Chondrocyte (in vitro differentiated cells): ENCODE results near the gene RTN4RL2. TPM values are rescaled to one million over a fixed set of nuclear protein-coding genes. Genes with fewer than 3 reads are reported as not detected.

Source experiments
- DNase-seq: peaks from one replicate; pipeline ENCODE4 v3.0.0; 2021; ENCODE audit warnings: mixed read lengths, low spot score
- H3K27ac Mint-ChIP-seq: one replicate; pipeline ENCODE4 v1.8.0; 2021; ENCODE audit warnings: mild to moderate bottlenecking, moderate library complexity, mixed read lengths; ENCODE audit not compliant: unreplicated experiment
- H3K27me3 Mint-ChIP-seq: 2 replicates; pipeline ENCODE4 v1.8.0; 2021; ENCODE audit warnings: low read depth, mixed read lengths
- H3K36me3 Mint-ChIP-seq: 2 replicates; pipeline ENCODE4 v1.8.0; 2021; ENCODE audit warnings: low read depth, mixed read lengths
- H3K4me1 Mint-ChIP-seq: 2 replicates; pipeline ENCODE4 v1.8.0; 2021; ENCODE audit warnings: low read depth, mild to moderate bottlenecking, mixed read lengths
- H3K4me3 Mint-ChIP-seq: one replicate; pipeline ENCODE4 v1.8.0; 2021; ENCODE audit warnings: mild to moderate bottlenecking, moderate library complexity, mixed read lengths; ENCODE audit not compliant: unreplicated experiment
- H3K9me3 Mint-ChIP-seq: 2 replicates; pipeline ENCODE4 v1.8.0; 2021; ENCODE audit warnings: low read depth, mixed read lengths
- CTCF ChIP-seq: fragments of 200-600 bp; sonication (generic); IDR thresholded peaks from 2 replicates; pipeline ENCODE4 v1.5.0; 2021; ENCODE audit warnings: antibody characterized with exemption, mild to moderate bottlenecking, moderate library complexity
- total RNA-seq: library from RNA; stranded (reverse); gene quantifications from 3 replicates; pipeline ENCODE4 v1.2.1, GENCODE V29; 2021

The RTN4RL2 gene
- total RNA-seq, 1 donor from 2014 or later: 0.57 TPM

GRCh38 chr11:57521116-57521515 lies 60.8 kb downstream of the RTN4RL2 start:
- Mint-ChIP-seq H3K9me3 (no peaks in the 10 kb centered on the region), H3K27me3 (no peaks in the 10 kb centered on the region), H3K4me3 (no peak overlapping the region), H3K27ac (no peak overlapping the region), H3K4me1 (peaks cover under 1% of the 10 kb centered on the region), H3K36me3 (peaks cover 2% of the 10 kb centered on the region)
- DNase-seq: no peak
- TF ChIP-seq CTCF: no peak

GRCh38 chr11:57523419-57523818 lies 63.1 kb downstream of the RTN4RL2 start:
- H3K27ac Mint-ChIP-seq: no peak overlapping the region
- H3K36me3 Mint-ChIP-seq: peaks cover 2% of the 10 kb centered on the region
- no peak overlapping the region for H3K4me3 Mint-ChIP-seq
- H3K27me3 Mint-ChIP-seq: no peaks in the 10 kb centered on the region
- no peaks in the 10 kb centered on the region for H3K9me3 Mint-ChIP-seq
- DNase-seq: no peak
- no peaks in the 10 kb centered on the region for H3K4me1 Mint-ChIP-seq
- no peak for TF ChIP-seq CTCF

Other genes starting within 250 kb of the RTN4RL2 start
- gene APLNR, start 223.3 kb upstream of the RTN4RL2 start, total RNA-seq: not detected in 3 replicates
- gene TNKS1BP1, start 135.6 kb upstream of the RTN4RL2 start, total RNA-seq: 112 to 181 TPM (median 164 TPM) in 3 replicates
- 56.8 to 76.3 TPM (median 58.8 TPM) in 3 replicates for gene SSRP1, start 124.6 kb upstream of the RTN4RL2 start, total RNA-seq
- not detected in 3 replicates for gene P2RX3, start 122.2 kb upstream of the RTN4RL2 start, total RNA-seq
- gene PRG3, start 79.4 kb upstream of the RTN4RL2 start, total RNA-seq: not detected in 3 replicates
- gene PRG2, start 69.9 kb upstream of the RTN4RL2 start, total RNA-seq: not detected in 3 replicates
- 10.8 to 12.6 TPM (median 12.4 TPM) in 3 replicates for gene SLC43A3, start 33.4 kb upstream of the RTN4RL2 start, total RNA-seq
- gene SLC43A1, start 55.2 kb downstream of the RTN4RL2 start, total RNA-seq: 5.2 to 5.6 TPM (median 5.3 TPM) in 3 replicates
- gene TIMM10, start 70.2 kb downstream of the RTN4RL2 start, total RNA-seq: 37.5 to 61.6 TPM (median 43.2 TPM) in 3 replicates
- gene SMTNL1, start 77.1 kb downstream of the RTN4RL2 start, total RNA-seq: not detected in 3 replicates
- 8.8 to 24.9 TPM (median 9.9 TPM) in 3 replicates for gene UBE2L6, start 107.1 kb downstream of the RTN4RL2 start, total RNA-seq
- 1.8 to 4.6 TPM (median 4.5 TPM) in 3 replicates for gene SERPING1, start 137.2 kb downstream of the RTN4RL2 start, total RNA-seq
- gene YPEL4, start 189.4 kb downstream of the RTN4RL2 start, total RNA-seq: 0.41 TPM in 1 of 3 replicates, not detected in the others
- gene CLP1, start 197.2 kb downstream of the RTN4RL2 start, total RNA-seq: 12.2 to 14.9 TPM (median 13.8 TPM) in 3 replicates
- 57.4 to 60.3 TPM (median 59.2 TPM) in 3 replicates for gene ZDHHC5, start 207.6 kb downstream of the RTN4RL2 start, total RNA-seq